Small intestine (tissue), 7 donors: ENCODE measurements around the gene OTUD5. TPM values are rescaled to one million over a fixed set of nuclear protein-coding genes. Genes with fewer than 3 reads are reported as not detected.

ENCODE experiments used
- DNase-seq, 2 donors: peaks; one replicate each; pipeline versions ENCODE4 v3.0.0 to v3.0.0-alpha.2; 2013
- FAIRE-seq: peaks from 2 replicates; lab custom pipeline; 2012; peaks lifted over from hg19 to GRCh38; lab: Jason Lieb, UNC
- H3K27ac ChIP-seq, 3 donors: one replicate each; pipeline ENCODE4 v1.5.1; 2013; ENCODE audit warnings: low read length in 2 of 3, mild to moderate bottlenecking in 2 of 3, control low read depth in 1 of 3, inconsistent platforms in 1 of 3, low read depth in 1 of 3, moderate library complexity in 1 of 3
- H3K27me3 ChIP-seq, 3 donors: one replicate each; pipeline ENCODE4 v1.6.1; 2013; ENCODE audit warnings: low read length in 3 of 3, inconsistent platforms in 1 of 3; ENCODE audit not compliant: control insufficient read depth in 3 of 3, insufficient read depth in 3 of 3
- H3K36me3 ChIP-seq, 3 donors: one replicate each; pipeline ENCODE4 v1.6.1; 2013; ENCODE audit warnings: low read length in 3 of 3, inconsistent platforms in 1 of 3, low read depth in 1 of 3, mild to moderate bottlenecking in 1 of 3, moderate library complexity in 1 of 3; ENCODE audit not compliant: control insufficient read depth in 3 of 3, insufficient read depth in 2 of 3
- H3K4me1 ChIP-seq, 3 donors: one replicate each; pipeline ENCODE4 v1.6.1; 2013; ENCODE audit warnings: low read length in 2 of 3, inconsistent platforms in 1 of 3, low read depth in 1 of 3, mild to moderate bottlenecking in 1 of 3, moderate library complexity in 1 of 3; ENCODE audit not compliant: control insufficient read depth in 3 of 3, insufficient read depth in 2 of 3
- H3K4me3 ChIP-seq, 3 donors: one replicate each; pipeline ENCODE4 v1.5.1; 2013; ENCODE audit warnings: low read length in 3 of 3, control low read depth in 1 of 3, inconsistent platforms in 1 of 3, low read depth in 1 of 3, mild to moderate bottlenecking in 1 of 3, moderate library complexity in 1 of 3
- H3K9me3 ChIP-seq, 2 donors: one replicate each; pipeline ENCODE4 v1.6.1; 2013; ENCODE audit warnings: low read depth in 1 of 2, low read length in 1 of 2; ENCODE audit not compliant: control insufficient read depth in 2 of 2, insufficient read depth in 1 of 2
- WGBS, 3 donors: extraction: QIAGEN DNeasy Blood & Tissue Kit; methylation state at CpG; one replicate each; pipeline ENCODE4 v1.1.7; 2013; 5-methylcytosine and 5-hydroxymethylcytosine counted together
- polyA plus RNA-seq, 4 donors: library from polyadenylated mRNA; stranded (reverse) in 3 of 4; unstranded in 1 of 4; fragments of 200-250 nt in 3 of 4; fragments of 120-200 nt in 1 of 4; gene quantifications; one replicate each; pipeline versions ENCODE4 v1.2.1 to v1.2.3, GENCODE V29; 2013
- donor health status: healthy with polysubstance abuse.
- donor health status: control.
- donor health status: control.
- donor health status: Bipolar disorder and iron deficiency.
- donor health status: healthy.

The OTUD5 gene
- polyA plus RNA-seq, 4 donors: 28.3 to 57.5 (median 42.3) TPM

- 44 to 60% (median 52%) methylated on average over 3 of the region's 3 CpGs for WGBS, 3 donors
- peaks cover 3 to 58% (median 4%) of the 10 kb centered on the region in 3 donors for H3K4me1 ChIP-seq
- no peak for FAIRE-seq
- peaks cover 0 to 52% (median 3%) of the 10 kb centered on the region in 3 donors for H3K36me3 ChIP-seq
- H3K27me3 ChIP-seq: no peaks in the 10 kb centered on the region
- H3K27ac ChIP-seq: peak overlapping the region; percentile 24 to 93 (median 85)
- no peak overlapping the region for H3K4me3 ChIP-seq
- no peaks in the 10 kb centered on the region for H3K9me3 ChIP-seq
- DNase-seq: peak in 1 of 2 donors; percentile 25
Observed at GRCh38 chrX:48939524-48940228, 17.7 kb downstream of the OTUD5 start.

GRCh38 chrX:48938721-48939425, 18.5 kb downstream of the OTUD5 start:
- Histone ChIP-seq H3K4me3 (no peak overlapping the region), H3K27ac (peak overlapping the region; percentile 24 to 93 (median 85)), H3K4me1 (peaks cover 3 to 58% (median 4%) of the 10 kb centered on the region in 3 donors), H3K27me3 (no peaks in the 10 kb centered on the region), H3K9me3 (no peaks in the 10 kb centered on the region), H3K36me3 (peaks cover 0 to 54% (median 3%) of the 10 kb centered on the region in 3 donors)
- FAIRE-seq (no peak), DNase-seq (no peak)
- WGBS, 3 donors: 25 to 29% (median 27%) methylated on average over 1 of the region's 1 CpG

- Histone ChIP-seq H3K27me3 (no peaks in the 10 kb centered on the region), H3K27ac (peak overlapping the region in 2 of 3 donors; percentile 50 to 78), H3K4me1 (peaks cover 3 to 51% (median 4%) of the 10 kb centered on the region in 3 donors), H3K9me3 (no peaks in the 10 kb centered on the region), H3K4me3 (no peak overlapping the region), H3K36me3 (peaks cover 0 to 60% (median 3%) of the 10 kb centered on the region in 3 donors)
- FAIRE-seq (no peak), DNase-seq (peak; percentile 41 to 57)
- WGBS, 3 donors: 32 to 48% (median 33%) methylated on average over 8 to 9 of the region's 9 CpGs
Observed at GRCh38 chrX:48937054-48937907, 20.1 kb downstream of the OTUD5 start.

GRCh38 chrX:48936429-48937053, 20.9 kb downstream of the OTUD5 start:
- Histone ChIP-seq H3K9me3 (no peaks in the 10 kb centered on the region), H3K36me3 (peaks cover 0 to 61% (median 3%) of the 10 kb centered on the region in 3 donors), H3K27ac (peak overlapping the region in 2 of 3 donors; percentile 50 to 78), H3K4me3 (no peak overlapping the region), H3K4me1 (peaks cover 3 to 50% (median 4%) of the 10 kb centered on the region in 3 donors), H3K27me3 (no peaks in the 10 kb centered on the region)
- 76 to 87% (median 83%) methylated on average over 8 of the region's 8 CpGs for WGBS, 3 donors
- DNase-seq (no peak), FAIRE-seq (no peak)

GRCh38 chrX:48935301-48935670, 22.1 kb downstream of the OTUD5 start:
- Histone ChIP-seq H3K4me3 (no peak overlapping the region), H3K9me3 (no peaks in the 10 kb centered on the region), H3K4me1 (peaks cover 0 to 39% (median 0%) of the 10 kb centered on the region in 3 donors), H3K27me3 (no peaks in the 10 kb centered on the region), H3K27ac (peak overlapping the region in 1 of 3 donors; percentile 11), H3K36me3 (peaks cover 0 to 56% (median 3%) of the 10 kb centered on the region in 3 donors)
- WGBS, 3 donors: 85 to 100% (median 90%) methylated on average over 1 of the region's 1 CpG
- DNase-seq (no peak), FAIRE-seq (no peak)

- WGBS, 3 donors: 70 to 81% (median 70%) methylated on average over 7 of the region's 7 CpGs
- no peaks in the 10 kb centered on the region for H3K9me3 ChIP-seq
- peaks cover 0 to 34% (median 0%) of the 10 kb centered on the region in 3 donors for H3K4me1 ChIP-seq
- no peak overlapping the region for H3K4me3 ChIP-seq
- peaks cover 0 to 52% (median 3%) of the 10 kb centered on the region in 3 donors for H3K36me3 ChIP-seq
- FAIRE-seq: no peak
- H3K27me3 ChIP-seq: no peaks in the 10 kb centered on the region
- DNase-seq: no peak
- peak overlapping the region in 1 of 3 donors; percentile 54 for H3K27ac ChIP-seq
Observed at GRCh38 chrX:48934581-48935300, 22.7 kb downstream of the OTUD5 start.

GRCh38 chrX:48933757-48934156, 23.6 kb downstream of the OTUD5 start:
- peaks cover 0 to 45% (median 3%) of the 10 kb centered on the region in 3 donors for H3K36me3 ChIP-seq
- WGBS, 3 donors: 72 to 97% (median 93%) methylated on average over 2 of the region's 2 CpGs
- peak overlapping the region in 1 of 3 donors; percentile 54 for H3K27ac ChIP-seq

More at GRCh38 chrX:48933757-48934156, 23.6 kb downstream of the OTUD5 start:
- Histone ChIP-seq H3K9me3 (no peaks in the 10 kb centered on the region), H3K4me1 (peaks cover 0 to 25% (median 0%) of the 10 kb centered on the region in 3 donors), H3K27me3 (no peaks in the 10 kb centered on the region), H3K4me3 (no peak overlapping the region)
- FAIRE-seq (no peak), DNase-seq (no peak)
